HG03139 (cell line): ENCODE results near the gene HDAC1.
"Not testable (repeated sequence)": the region's sequence is repeated elsewhere in the genome, so short reads cannot be mapped to it uniquely, and the experiment has no call there.

Experiments used
- ATAC-seq: cut with Tn5 transposase; IDR thresholded peaks from one replicate; pipeline ENCODE4 v1.9.1; 2021; ENCODE audit not compliant: unreplicated experiment

The HDAC1 gene

DNA sequence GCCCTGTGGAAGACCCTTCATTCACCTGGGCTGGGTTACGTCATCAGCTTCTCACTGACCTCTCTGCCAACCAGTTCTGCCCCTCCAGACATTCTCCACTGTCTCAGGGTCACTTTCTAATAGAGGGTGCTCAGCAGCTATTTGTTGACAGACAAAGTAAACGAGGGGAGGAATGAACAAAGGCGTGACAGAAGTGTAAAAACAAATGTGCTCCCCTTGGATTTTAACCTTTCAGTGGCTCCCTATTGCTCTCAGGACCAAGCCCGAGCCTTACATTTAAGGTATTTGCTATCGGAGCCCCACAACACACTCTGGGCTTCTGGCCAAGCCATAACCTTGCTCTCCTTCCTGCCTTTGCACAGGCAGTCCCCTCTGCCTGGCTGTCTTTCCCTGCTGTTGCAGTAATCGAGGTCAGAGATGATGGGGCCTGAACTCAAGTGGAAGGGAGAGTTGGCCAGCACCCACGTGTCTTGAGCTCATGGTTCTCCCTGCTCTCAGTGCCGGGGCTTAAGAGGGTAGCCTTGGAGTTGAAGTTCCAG, 53.5 kb downstream of the HDAC1 start:
- no peak for ATAC-seq

DNA sequence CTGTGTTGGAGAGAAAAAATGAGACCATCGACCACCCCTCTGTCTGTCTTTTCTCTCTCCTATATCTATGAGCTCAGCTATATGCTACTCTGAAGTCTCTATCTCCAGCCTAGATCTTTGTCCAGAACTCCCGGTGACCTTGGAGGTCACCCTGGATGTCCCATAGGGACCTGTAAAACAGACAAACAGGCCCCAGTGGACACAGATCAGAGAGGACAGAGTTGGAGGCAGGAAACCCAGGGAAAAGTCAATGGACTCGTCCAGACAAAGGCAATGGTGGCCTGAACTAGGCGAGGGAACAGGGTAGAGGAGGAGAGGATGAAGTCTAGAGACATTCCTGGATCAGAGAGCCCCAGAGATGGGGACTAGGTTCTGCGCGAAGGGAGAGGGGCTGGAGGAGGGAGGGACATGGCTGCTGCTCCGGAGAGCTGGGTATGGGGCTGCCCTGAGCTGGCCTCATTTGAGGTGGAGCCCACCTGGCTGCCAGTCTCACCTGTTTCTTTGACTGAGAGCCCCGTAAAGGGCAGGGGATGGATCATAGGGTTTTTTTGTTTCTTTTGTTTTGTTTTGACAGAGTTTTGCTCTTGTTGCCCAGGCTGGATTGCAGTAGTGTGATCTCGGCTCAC, 54.8 kb downstream of the HDAC1 start:
- ATAC-seq: no peak

DNA sequence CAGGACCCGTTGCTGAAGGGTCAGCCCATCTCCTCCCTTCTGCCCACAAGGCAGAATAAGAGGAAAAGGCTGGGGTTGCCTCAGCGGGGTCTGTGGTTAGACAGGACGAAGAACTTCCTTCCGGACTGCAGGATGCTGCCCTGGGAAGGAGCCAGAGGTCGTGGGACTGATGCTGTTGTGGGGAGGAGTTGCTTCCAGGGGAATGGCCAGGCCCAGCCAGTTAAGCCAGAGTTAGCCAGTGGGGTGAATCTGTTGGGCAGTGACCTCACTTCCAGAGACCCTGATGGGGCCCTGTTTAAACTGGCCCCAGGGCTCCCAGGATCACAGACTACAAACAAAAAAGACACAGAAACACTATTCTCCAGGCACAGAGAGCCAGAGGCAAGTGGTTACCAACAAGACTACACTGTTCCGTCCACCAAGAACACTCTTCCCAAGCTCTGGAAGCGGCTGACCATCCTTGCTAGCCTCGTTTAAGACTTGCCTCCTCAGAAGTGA, 57.4 kb downstream of the HDAC1 start:
- ATAC-seq: no peak

DNA sequence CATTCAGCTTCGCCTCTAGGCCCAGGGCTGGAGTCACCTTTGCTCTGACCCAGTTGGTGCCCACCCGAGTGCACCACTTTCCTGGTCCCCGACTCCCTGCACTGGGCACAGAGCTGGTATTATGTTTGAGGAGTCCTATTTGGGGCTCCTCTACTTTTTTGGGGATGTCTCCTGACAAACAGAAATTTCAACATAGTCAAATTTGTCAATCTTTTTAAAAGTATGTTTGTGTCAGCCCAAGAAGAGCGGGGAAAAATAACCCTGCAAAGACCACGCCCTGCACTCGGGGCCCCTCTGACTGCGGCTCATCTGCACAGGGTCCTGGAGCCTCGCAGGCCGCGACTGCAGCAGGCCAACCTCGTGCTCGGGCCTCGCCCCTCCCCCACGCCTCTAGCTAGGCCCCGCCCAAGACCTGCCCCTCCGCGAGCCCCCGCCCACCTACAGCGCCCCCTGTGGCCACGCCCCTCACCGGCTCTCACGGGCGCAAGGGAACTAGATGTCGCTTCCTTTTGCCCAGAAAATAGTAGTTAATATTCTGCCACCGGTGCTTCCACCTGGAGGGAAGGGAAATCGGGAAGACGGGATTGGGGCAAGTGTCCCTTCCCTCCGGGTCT, 59.0 kb downstream of the HDAC1 start:
- peak; percentile 22 for ATAC-seq

DNA sequence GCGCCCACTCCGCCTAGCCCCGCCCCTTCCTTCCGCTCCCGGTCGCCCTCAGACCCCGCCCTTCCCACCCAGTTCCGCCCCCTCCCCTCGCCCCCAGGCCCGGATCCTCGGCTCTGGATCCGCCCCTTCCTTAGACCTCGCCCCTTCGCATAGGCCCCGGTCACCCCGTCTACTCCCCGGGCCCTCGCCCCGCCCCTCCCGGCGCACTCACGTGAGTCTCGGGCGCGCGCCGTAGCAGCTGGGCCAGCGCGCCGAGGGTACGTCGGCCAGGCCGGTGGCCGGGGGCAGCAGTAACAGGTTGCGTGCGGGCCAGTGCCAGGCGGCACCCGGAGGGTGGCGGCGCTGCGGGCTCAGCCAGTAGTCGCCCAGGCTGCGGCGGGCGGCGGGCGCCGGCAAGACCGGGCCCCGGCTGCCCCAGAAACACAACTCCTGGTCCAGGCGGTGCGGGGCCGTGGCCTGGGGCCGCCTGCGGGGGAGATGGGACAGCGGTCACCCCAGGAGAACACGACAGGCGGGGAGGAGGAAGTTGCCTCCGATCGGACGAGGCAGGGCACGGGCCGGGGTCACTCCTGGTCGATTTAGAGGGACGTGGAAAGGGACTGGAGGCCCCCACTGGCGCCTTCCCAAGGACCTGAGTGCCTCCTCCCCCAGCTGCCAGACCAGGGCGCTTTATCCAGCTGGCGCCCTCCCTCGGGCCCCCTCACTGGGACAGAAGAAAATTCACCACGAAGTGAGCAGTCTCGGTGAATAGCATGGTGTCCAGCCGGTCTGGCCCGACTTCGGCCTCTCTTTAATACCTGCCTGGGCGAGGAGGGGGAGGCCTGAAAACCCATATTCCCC, 59.7 kb downstream of the HDAC1 start:
- ATAC-seq: peak; percentile 92

DNA sequence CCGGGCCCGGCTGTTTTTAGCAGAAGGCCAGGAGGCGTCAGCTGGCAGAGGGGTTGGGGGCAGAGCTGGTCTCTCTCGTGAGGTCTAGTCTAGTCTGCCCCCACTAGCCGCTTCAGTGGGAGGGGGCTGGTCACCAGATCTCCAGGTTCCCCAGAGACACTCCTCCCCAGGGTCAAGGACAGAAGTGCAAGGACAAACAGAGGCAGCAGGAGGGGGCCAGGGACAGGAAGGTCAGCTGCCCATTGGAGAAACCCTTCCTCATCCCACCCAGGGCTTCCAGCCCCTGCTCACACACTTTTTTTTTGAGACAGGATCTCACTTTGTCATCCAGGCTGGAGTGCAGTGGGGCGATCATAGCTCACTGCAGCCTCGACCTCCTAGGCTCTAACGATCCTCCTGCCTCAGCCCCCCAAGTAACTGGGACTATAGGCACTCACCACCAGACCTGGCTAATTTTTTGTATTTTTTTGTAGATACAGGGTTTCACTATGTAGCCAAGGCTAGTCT, 60.4 kb downstream of the HDAC1 start:
- ATAC-seq: no peak

DNA sequence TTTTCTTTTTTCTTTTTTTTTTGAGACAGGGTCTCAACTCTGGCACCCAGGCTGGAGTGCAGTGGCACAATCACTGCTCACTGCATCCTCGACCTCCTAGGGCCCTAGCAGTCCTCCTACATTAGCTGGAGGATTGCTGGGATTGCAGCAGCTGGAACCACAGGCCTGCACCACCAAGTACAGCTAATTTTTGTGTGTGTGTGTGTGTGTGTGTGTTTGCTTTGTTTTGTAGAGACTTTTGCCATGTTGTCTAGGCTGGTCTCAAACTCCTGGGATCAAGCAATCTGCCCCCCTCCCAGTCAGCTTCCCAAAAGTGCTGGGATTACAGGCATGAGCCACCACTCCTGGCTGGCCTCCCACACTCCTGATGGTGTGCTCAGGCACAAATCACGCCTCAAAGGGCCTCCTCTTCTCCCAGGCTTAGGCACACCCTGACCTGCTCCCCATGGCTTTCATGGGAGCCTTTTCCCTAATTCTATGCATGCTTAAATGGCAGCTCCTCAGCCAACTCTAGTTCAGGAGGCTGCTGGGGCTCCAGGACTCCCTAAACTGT, 61.0 kb downstream of the HDAC1 start:
- ATAC-seq: no peak

DNA sequence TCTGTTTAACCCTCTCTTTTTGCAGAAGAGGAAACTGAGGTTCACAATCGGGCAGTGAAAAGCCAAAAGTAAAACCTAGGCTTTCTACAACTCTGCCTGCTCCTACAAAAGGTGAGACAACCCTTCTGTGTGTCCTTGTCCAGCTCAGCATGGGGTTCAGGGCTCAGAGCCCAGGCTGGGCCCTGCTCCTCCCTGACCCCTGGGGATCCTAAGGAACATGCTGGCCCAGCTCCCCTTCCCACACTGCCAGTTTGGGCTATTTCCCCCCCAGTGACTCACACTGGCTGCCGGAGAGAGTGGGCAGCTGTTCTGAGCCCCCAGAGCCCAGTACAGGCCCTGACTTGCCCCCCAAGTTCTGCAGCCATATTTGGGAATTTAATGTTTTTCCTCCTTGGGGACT, 61.5 kb downstream of the HDAC1 start:
- ATAC-seq: no peak

DNA sequence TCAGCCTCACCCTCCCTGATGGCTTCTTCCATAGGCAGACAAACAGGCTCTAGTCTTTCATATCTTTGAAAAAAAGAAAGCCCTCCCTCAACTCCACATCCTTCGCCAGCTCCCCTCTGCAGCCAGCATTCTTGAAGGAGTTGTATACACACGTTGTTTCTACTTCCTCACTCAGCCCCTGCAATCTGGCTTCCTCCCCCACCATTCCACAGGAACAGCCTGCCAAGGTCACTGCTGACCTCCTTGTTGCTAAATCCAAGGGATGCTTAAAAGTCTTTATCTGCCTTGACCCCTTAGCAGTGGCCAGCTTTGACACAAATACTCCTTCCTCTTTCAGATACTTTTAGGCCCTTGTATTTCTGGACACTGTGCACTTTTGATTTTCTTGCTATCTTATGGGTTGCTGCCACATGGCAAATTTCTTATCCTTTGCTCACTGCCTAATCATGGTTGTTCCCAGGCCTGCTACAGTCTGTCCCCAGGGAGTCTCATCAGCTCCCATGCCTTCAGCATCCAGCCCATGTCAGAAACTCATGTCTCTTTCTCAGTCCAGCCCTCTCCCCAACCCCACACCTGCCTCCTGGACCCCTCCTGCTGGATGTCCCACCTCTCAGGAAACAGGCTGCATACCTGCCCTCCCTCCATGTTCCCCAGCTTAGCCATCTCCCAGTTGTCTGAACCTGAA, 62.1 kb downstream of the HDAC1 start:
- ATAC-seq: no peak

DNA sequence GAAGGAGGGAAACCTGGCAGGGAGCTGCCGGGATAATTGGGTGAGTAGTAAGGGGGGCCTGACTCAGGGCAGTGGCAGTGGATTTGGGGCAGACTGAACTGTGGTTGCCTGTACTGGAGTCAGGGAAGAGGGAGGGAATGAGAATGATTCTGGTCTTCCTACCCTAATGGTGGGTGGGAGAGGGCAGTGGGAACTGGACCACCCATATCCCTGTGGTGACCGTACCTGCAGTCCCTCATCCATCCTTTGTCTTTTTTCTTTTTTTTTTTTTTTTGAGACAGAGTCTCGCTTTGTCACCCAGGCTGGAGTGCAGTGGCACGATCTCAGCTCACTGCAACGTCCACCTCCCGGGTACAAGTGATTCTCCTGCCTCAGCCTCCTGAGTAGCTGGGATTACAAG, 63.9 kb downstream of the HDAC1 start:
- not testable (repeated sequence) for ATAC-seq

DNA sequence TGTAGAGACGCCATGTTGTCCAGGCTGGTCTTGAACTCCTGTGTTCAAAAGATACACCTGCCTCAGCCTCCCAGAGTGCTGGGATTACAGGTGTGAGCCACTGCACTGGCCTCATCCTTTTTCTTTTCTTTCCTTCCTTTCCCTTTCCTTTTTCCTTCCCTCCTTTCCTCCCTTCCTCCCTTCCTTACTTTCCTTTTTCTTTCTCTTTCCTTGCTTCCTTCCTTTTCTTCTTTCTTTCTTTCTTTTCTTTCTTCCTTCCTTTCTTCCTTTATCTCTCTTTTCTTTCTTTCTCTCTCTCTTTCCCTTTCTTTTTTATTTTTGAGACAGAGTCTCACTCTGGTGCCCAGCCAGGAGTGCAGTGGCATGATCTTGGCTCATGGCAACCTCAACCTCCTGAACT, 64.6 kb downstream of the HDAC1 start:
- no peak for ATAC-seq

DNA sequence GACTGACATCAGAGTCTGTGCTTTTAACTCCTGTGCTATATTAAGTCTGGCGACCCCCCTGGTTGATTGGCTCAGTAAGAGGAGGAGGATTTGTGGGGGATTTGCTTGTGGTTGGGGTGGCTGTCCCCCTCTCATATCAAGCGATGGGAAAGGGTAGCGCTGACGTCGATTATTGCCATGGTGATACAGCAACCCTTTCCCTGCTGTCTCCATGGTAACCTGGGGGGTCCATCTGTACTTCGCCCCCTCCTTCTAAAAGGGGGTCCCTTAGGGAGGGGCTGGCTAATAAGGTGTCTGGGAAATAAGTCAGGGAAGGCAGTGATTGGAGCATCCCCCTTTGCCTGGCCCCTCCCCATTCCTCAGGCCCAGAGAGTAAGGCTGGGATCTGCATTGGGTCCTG, 65.7 kb downstream of the HDAC1 start:
- ATAC-seq: no peak

DNA sequence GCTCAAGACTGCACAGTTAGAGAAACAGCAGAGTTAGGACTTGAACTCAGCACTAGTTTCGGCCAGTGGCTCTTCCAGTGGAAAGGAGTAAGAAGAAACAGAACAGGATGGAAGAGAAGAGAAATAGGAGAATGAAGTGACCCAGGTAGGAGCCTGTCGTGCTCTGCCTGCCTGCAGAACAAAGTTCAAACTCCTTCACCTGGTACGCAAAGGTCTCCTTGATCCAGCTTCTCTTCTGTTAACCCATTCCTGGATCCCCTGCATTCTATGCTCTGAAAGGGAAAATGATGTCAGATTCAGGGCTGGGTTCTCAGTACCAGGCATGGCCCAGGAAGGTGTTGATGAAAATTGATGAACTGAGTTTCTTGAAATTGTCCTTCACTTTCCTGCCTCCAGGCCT, 66.6 kb downstream of the HDAC1 start:
- no peak for ATAC-seq

DNA sequence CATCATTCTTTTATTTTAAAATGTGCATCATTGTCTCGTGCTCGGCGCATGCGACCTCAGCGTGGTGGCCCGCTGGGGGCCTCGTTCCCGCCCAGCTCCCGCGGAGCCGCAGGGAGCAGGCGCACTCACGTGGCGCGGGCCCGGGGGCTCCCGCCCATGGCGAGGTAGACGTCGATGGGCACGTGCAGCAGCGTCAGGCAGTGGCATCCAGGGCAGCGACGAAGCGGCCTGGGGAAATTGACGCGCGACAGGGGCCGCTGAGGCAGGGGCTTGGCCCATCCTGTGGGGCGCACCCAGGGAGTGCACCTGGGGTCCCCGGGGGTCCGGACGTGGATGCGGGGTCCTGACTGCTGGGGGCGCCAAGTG, 69.4 kb downstream of the HDAC1 start:
- ATAC-seq: no peak

DNA sequence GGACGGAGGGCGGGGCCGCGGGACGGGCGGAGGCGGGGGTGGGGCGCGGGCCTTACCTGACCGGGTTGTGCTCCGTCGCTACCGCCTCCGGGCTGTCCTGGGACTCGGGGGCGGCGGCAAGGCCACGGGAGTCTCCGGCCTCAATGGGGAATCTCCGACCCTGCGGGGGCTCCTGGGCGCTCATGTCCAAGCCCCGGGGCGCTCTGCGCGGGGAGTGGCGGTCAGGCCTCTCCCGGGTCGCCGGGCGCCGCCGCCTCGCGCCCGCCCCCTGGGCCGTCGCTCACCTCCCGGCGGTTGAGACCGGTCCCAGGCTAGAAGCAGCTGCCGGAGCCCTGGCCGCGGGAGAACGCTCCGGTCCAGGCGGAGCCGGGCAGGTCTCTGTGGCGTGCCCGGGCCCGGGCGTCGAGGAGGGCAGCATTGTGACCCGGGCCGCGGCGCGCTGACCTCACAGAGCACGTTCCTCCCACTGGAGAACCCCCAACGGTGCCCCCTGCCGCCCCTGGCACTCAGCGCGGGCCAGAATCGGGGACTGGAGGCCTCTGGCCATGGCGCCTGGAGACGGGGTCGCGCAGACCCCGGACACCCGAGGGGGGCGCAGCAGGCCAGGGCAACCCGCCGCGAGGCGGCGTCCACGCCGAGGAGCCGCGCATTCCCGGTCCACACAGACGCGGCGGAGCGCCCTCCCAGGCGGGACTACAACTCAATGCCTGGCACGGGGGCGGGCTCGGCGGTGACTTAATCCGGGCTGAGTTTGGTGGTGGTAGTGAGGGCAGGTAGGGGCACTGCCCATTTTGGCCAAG, 70.0 kb downstream of the HDAC1 start:
- ATAC-seq: no peak

DNA sequence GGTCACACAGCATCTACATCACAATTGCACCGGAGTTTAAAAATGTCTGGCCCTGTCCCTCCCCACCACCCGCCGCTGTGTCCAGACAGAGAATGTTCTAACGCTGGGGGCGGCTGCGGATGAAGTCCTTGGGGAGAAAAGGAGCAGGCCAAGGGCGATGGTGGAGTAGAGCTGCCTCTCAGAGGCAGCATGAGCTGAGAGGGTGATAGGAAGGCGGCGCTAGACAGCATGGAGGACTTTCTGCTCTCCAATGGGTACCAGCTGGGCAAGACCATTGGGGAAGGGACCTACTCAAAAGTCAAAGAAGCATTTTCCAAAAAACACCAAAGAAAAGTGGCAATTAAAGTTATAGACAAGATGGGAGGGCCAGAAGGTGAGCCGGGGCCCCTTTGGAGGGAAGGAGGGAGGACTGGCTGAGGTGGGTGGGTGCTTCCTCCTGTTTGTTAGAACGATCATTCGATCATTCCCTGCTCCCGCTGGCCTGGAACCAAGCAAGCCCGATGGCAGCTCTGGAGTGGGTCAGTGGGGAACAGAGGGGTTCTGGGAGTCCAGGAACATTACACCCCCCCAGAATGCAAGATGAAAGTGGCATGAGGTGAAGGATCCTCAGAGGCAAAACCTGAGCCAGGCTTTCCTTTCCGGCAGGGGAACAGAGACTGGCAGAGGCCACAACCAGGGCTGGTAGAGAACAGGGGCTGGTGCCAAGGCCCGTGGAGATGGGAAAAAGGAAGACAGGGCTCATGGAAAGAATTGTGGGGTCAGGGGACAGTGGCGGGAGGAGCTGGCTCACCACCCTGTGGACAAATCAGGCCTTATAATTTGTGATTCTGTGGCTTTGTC, 70.8 kb downstream of the HDAC1 start, which contains the start of the genes FAM229A and TSSK3:
TSS of gene FAM229A (minus strand) at position 12 of the 840 bp plus-strand sequence. CDS start 394 bp downstream, outside the sequence.
TSS of gene TSSK3 (plus strand) at position 66 of the 840 bp plus-strand sequence. CDS start at position 229, 163 bp downstream.
- ATAC-seq: no peak

DNA sequence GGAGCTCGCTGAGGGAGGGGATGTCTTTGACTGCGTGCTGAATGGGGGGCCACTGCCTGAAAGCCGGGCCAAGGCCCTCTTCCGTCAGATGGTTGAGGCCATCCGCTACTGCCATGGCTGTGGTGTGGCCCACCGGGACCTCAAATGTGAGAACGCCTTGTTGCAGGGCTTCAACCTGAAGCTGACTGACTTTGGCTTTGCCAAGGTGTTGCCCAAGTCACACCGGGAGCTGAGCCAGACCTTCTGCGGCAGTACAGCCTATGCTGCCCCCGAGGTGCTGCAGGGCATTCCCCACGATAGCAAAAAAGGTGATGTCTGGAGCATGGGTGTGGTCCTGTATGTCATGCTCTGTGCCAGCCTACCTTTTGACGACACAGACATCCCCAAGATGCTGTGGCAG, 71.8 kb downstream of the HDAC1 start:
- no peak for ATAC-seq

DNA sequence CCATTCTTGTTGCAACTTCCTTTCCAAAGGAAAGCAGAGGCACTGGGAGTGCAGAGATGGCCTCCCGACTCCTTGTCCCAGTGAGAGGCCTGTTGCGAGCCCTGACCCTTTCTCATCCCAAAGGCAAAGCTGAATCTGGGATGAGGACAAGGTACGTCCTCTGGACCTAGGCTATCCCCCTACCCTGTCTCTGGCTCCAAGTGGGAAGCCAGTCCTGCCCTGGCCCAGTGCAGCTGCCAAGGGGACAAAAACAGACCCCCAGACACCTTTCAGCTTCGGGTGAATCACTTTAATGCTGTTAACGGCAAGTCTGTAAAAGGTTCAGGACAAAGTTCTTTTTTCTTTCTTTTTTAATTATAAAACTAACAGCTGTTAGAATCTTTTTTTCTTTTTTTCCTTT, 73.0 kb downstream of the HDAC1 start:
- no peak for ATAC-seq

DNA sequence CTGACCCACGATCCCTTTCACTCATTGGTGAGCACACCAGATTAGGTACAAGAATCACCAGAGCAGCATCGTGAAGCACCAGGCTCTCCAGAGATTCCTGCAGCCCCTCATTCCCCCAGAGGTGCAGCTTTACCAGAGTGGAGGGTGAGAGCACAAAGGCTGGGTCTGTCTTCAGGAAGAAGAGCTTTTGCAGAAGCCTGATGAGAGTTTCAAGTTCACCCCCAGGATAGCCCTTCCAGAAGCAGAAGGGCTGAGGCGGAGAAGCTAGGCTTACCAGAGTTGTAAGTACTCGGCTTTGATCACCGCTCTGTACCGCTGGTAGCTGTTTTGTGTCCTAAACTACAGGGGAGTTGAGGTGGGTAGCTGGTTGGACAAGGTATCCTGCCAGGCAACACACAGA, 73.6 kb downstream of the HDAC1 start:
- no peak for ATAC-seq
